Common myeloid progenitor, CD34-positive (primary cell): Measurements from ENCODE around the gene ZCCHC13.

ENCODE experiments used
- CTCF ChIA-PET: fragments of 350-600 bp; sonication (Branson Sonifier 250); formaldehyde crosslinking; loops from one replicate; lab custom pipeline; 2021; ENCODE audit warnings: antibody characterized with exemption; lab: Charles Lee
- POLR2A ChIA-PET: fragments of 350-600 bp; sonication (Branson Sonifier 250); formaldehyde crosslinking; loops from one replicate; lab custom pipeline; 2021; ENCODE audit warnings: antibody characterized with exemption; lab: Charles Lee
- DNase-seq, 3 donors: peaks; one replicate each; pipeline versions ENCODE4 v3.0.0 to v3.0.0-alpha.2; 2013
- H3K27ac ChIP-seq, 2 experiments: 1 replicate in 1 of 2; 2 replicates in 1 of 2; pipeline ENCODE4 v1.7.0; 2013; ENCODE audit warnings: inconsistent platforms in 2 of 2, low read length in 2 of 2, mild to moderate bottlenecking in 2 of 2, low read depth in 1 of 2, moderate library complexity in 1 of 2; ENCODE audit not compliant: severe bottlenecking in 2 of 2, insufficient read depth in 1 of 2, poor library complexity in 1 of 2
- H3K27me3 ChIP-seq, 5 experiments: replicated peaks in 2 of 5; 1 replicate in 3 of 5; 2 replicates in 2 of 5; pipeline versions ENCODE4 v1.6.1 to v1.7.0; 2013; ENCODE audit warnings: low read length in 4 of 5, mild to moderate bottlenecking in 2 of 5, moderate library complexity in 2 of 5, inconsistent platforms in 1 of 5; ENCODE audit not compliant: insufficient read depth in 5 of 5, control insufficient read depth in 4 of 5
- H3K36me3 ChIP-seq, 4 experiments: 1 replicate in 2 of 4; 2 replicates in 2 of 4; pipeline versions ENCODE4 v1.6.1 to v1.7.0; 2013; ENCODE audit warnings: low read length in 3 of 4, control low read depth in 1 of 4, mild to moderate bottlenecking in 1 of 4; ENCODE audit not compliant: control insufficient read depth in 4 of 4, insufficient read depth in 4 of 4
- H3K4me1 ChIP-seq, 4 experiments: 1 replicate in 3 of 4; 2 replicates in 1 of 4; pipeline versions ENCODE4 v1.6.1 to v1.7.1; 2013; ENCODE audit warnings: low read length in 3 of 4, mild to moderate bottlenecking in 3 of 4, control low read depth in 1 of 4, inconsistent platforms in 1 of 4, moderate library complexity in 1 of 4; ENCODE audit not compliant: control insufficient read depth in 4 of 4, insufficient read depth in 4 of 4; ENCODE audit errors: control extremely low read depth in 1 of 4
- H3K4me3 ChIP-seq, 7 experiments: 1 replicate in 4 of 7; 2 replicates in 3 of 7; pipeline versions ENCODE4 v1.5.1 to v1.7.0; 2013; ENCODE audit warnings: mild to moderate bottlenecking in 7 of 7, low read length in 6 of 7, moderate library complexity in 6 of 7, inconsistent platforms in 2 of 7, low read depth in 2 of 7, control low read depth in 1 of 7; ENCODE audit not compliant: insufficient read depth in 4 of 7, control insufficient read depth in 1 of 7; ENCODE audit errors: extremely low read depth in 1 of 7
- H3K9me3 ChIP-seq, 5 experiments: 1 replicate in 4 of 5; 2 replicates in 1 of 5; pipeline versions ENCODE4 v1.6.1 to v1.7.1; 2013; ENCODE audit warnings: low read length in 4 of 5, mild to moderate bottlenecking in 2 of 5, inconsistent platforms in 1 of 5, low read depth in 1 of 5, moderate library complexity in 1 of 5; ENCODE audit not compliant: control insufficient read depth in 4 of 5, insufficient read depth in 2 of 5; ENCODE audit errors: control extremely low read depth in 1 of 5
- WGBS: methylation state at CpG from one replicate; pipeline ENCODE4 v1.1.5; 2013; ENCODE audit not compliant: insufficient coverage; 5-methylcytosine and 5-hydroxymethylcytosine counted together

ZCCHC13 gene

DNA sequence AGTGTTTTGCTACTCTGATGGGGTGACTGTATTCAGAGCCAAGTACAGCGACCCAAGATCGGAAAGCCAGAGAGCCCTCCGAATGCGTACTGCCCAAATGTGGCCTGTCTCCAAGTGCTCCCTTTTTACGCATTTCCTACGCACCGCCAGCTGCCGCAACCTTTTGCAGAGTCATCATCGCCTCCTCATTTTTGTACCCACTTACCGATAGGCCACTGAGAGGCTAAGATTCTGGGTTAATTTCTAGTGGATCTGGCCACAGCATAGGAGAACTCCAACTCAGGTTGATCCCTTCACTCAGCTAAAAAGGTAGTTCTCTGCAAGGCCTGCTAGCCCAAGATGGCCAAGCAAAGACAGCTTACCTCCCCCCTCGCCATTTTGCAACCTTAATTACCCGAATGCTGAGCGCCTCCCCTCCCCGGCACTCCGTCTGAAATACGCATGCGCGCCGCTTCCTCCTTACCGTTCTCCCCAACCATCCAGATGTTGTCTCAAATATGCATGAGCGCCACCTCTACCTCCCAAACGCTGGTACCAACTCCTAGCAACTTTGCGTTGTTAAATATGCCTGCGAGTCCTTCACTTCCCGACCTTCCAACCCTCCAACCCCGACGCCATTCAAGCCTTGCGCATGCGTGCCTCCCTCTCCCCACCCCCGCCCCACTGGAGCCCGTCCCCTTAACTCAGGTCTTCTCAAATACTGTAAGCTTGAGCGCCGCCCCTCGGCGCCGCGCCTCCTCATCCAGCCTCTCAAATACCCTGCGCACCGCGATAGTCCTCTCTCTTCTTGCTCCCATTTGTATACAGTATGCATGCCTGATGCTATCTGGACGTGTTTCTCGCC is 11.8 kb upstream of the ZCCHC13 start:
- POLR2A ChIA-PET, result interaction anchor here (0.8 to 1.5 kb wide), 3 partner anchors 52 to 243 kb away, joined by 3 to 5 read pairs (median 5); no protein-coding TSS in a partner anchor
- Histone ChIP-seq H3K27me3 (peaks cover 0 to 21% (median 0%) of the 10 kb centered on the region in 5 experiments), H3K36me3 (peaks cover 0 to 3% (median 0%) of the 10 kb centered on the region in 4 experiments), H3K27ac (peak overlapping the region; percentile 88 to 97), H3K4me1 (peaks cover 3 to 20% (median 4%) of the 10 kb centered on the region in 4 experiments), H3K4me3 (peak overlapping the region; percentile 65 to 95 (median 71)), H3K9me3 (peaks cover 0 to 9% (median 0%) of the 10 kb centered on the region in 5 experiments)
- DNase-seq, result peak; percentile 90 to 94 (median 93)
- 17% methylated on average over 36 of the region's 42 CpGs for WGBS
- CTCF ChIA-PET, result interaction anchor here (0.9 to 1.4 kb wide), 3 partner anchors 21 to 53 kb away, joined by 4 to 5 read pairs (median 4); no protein-coding TSS in a partner anchor

GRCh38 chrX:74292808-74293123 is 11.2 kb upstream of the ZCCHC13 start:
- Histone ChIP-seq H3K4me3 (peak overlapping the region; percentile 65 to 95 (median 71)), H3K27me3 (peaks cover 0 to 21% (median 0%) of the 10 kb centered on the region in 5 experiments), H3K4me1 (peaks cover 3 to 20% (median 4%) of the 10 kb centered on the region in 4 experiments), H3K36me3 (no peaks in the 10 kb centered on the region), H3K27ac (peak overlapping the region in 1 of 2 experiments; percentile 97), H3K9me3 (peaks cover 0 to 9% (median 0%) of the 10 kb centered on the region in 5 experiments)
- ChIA-PET POLR2A (interaction anchor here (1.2 to 1.5 kb wide), 2 partner anchors 51 to 159 kb away, joined by 3 to 5 read pairs; no protein-coding TSS in a partner anchor), CTCF (interaction anchor here (1.4 kb wide), 1 partner anchor 52 kb away, joined by 5 read pairs; no protein-coding TSS in a partner anchor)
- DNase-seq, result no peak
- 25% methylated on average over 9 of the region's 9 CpGs for WGBS

GRCh38 chrX:74293343-74293946 is 10.5 kb upstream of the ZCCHC13 start:
- peak; percentile 52 to 77 (median 77) for DNase-seq
- WGBS, result 15% methylated on average over 22 of the region's 25 CpGs
- ChIA-PET CTCF (no interaction called here), POLR2A (no interaction called here)
- Histone ChIP-seq H3K4me1 (peaks cover 2 to 15% (median 3%) of the 10 kb centered on the region in 4 experiments), H3K27ac (peak overlapping the region in 1 of 2 experiments; percentile 97), H3K27me3 (peaks cover 0 to 21% (median 0%) of the 10 kb centered on the region in 5 experiments), H3K9me3 (peaks cover 0 to 9% (median 0%) of the 10 kb centered on the region in 5 experiments), H3K4me3 (peak overlapping the region; percentile 46 to 95 (median 71)), H3K36me3 (no peaks in the 10 kb centered on the region)

- H3K36me3 ChIP-seq, result no peaks in the 10 kb centered on the region
- H3K4me3 ChIP-seq, result no peak overlapping the region
- no peak for DNase-seq
- peaks cover 0 to 10% (median 3%) of the 10 kb centered on the region in 4 experiments for H3K4me1 ChIP-seq
- H3K27me3 ChIP-seq, result peaks cover 0 to 21% (median 0%) of the 10 kb centered on the region in 5 experiments
- no CpG with 5 or more reads among the region's 3 CpGs for WGBS
- peaks cover 0 to 9% (median 0%) of the 10 kb centered on the region in 5 experiments for H3K9me3 ChIP-seq
- POLR2A ChIA-PET, result no interaction called here
- no peak overlapping the region for H3K27ac ChIP-seq
- CTCF ChIA-PET, result no interaction called here
Measured at GRCh38 chrX:74295101-74295500, 8.9 kb upstream of the ZCCHC13 start.

GRCh38 chrX:74297766-74298165 is 6.2 kb upstream of the ZCCHC13 start:
- CTCF ChIA-PET, result no interaction called here

DNA sequence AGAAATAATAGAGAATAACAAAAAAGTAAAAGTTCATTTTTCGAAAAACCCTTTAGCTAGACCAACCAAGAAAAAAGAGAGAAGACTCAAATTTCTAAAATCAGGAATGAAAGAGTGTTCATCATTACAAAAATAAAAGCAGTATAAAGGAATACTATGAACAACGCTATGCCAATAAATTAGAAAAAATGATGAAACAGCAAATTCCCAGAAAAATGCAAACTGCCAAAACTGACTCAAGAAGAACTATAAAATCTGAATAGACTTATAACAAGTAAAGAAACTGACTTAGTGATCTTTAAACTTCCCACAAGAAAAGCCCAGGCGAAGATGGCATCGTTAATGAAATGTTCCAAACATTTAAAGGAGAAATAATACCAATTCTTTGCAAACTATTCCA is 3.1 kb upstream of the ZCCHC13 start:
- H3K36me3 ChIP-seq, result no peaks in the 10 kb centered on the region
- ChIA-PET POLR2A (no interaction called here), CTCF (interaction anchor here (0.7 kb wide), 1 partner anchor 162 kb away, joined by 3 read pairs; no protein-coding TSS in a partner anchor)
- H3K9me3 ChIP-seq, result no peaks in the 10 kb centered on the region
- no peaks in the 10 kb centered on the region for H3K4me1 ChIP-seq
- no peaks in the 10 kb centered on the region for H3K27me3 ChIP-seq
- WGBS, result no CpG with 5 or more reads among the region's 4 CpGs
- H3K4me3 ChIP-seq, result no peak overlapping the region
- no peak for DNase-seq
- no peak overlapping the region for H3K27ac ChIP-seq

More at GRCh38 chrX:74297766-74298165, 6.2 kb upstream of the ZCCHC13 start:
- H3K9me3 ChIP-seq, result peaks cover 0 to 2% (median 0%) of the 10 kb centered on the region in 5 experiments
- POLR2A ChIA-PET, result no interaction called here
- DNase-seq, result peak in 1 of 3 donors; percentile 34
- peaks cover 0 to 8% (median 2%) of the 10 kb centered on the region in 4 experiments for H3K4me1 ChIP-seq
- H3K36me3 ChIP-seq, result no peaks in the 10 kb centered on the region
- no peak overlapping the region for H3K4me3 ChIP-seq
- no peak overlapping the region for H3K27ac ChIP-seq
- H3K27me3 ChIP-seq, result peaks cover 0 to 6% (median 0%) of the 10 kb centered on the region in 5 experiments
- whole genome bisulfite sequencing, result 90% methylated on average over 3 of the region's 4 CpGs
